Mucosa of descending colon (tissue), 3 donors: ENCODE measurements around the gene P2RX2. TPM values are rescaled to one million over a fixed set of nuclear protein-coding genes. Genes with fewer than 3 reads are reported as not detected.

ENCODE experiments used
- ATAC-seq: fragments of 200-7000 bp; cut with Tn5 transposase; one replicate; pipeline ENCODE4 v1.9.1; 2020; ENCODE audit warnings: mild to moderate bottlenecking, moderate library complexity
- DNase-seq, 3 donors: peaks; one replicate each; pipeline ENCODE4 v3.0.0-alpha.2; 2020
- H3K36me3 ChIP-seq: fragments of 200-600 bp; one replicate; pipeline ENCODE4 v1.8.0; 2021; ENCODE audit warnings: low read depth, mild to moderate bottlenecking
- H3K4me1 ChIP-seq: fragments of 200-600 bp; one replicate; pipeline ENCODE4 v1.8.0; 2021; ENCODE audit warnings: low read depth, mild to moderate bottlenecking
- H3K4me3 ChIP-seq: fragments of 200-600 bp; one replicate; pipeline ENCODE4 v1.8.0; 2021; ENCODE audit warnings: mild to moderate bottlenecking
- H3K9me3 ChIP-seq: fragments of 200-600 bp; one replicate; pipeline ENCODE4 v1.8.0; 2021; ENCODE audit warnings: mild to moderate bottlenecking
- intact Hi-C, 2 donors: fragments of 100-400 bp; cut with DNase I in 1 of 2; cut with micrococcal nuclease in 1 of 2; formaldehyde crosslinking; loops; one replicate each; pipeline versions ENCODE4 v1.11.0 to v1.11.1; 2022; cut with DNase I, micrococcal nuclease
- total RNA-seq, 3 donors: library from RNA; stranded (reverse); fragmentation: NEBNext Ultra II Directional in 2 of 3; extraction: Animal tissue kit (Norgen Biotek cat#: 25700) in 2 of 3; gene quantifications; one replicate each; pipeline versions ENCODE4 v1.2.1 to v1.2.4, GENCODE V29; 2021 to 2023
- TF ChIP-seq, protein P1 (sequence below): fragments of 200-600 bp; IDR thresholded peaks from one replicate; pipeline ENCODE4 v1.8.0; 2022; ENCODE audit warnings: antibody characterized with exemption, mild to moderate bottlenecking
- donor health status: DM: no; HTN: no; CAD: no; lungs with moderate emphysema.
- donor health status: DM: no; HTN: no; CAD: no.
- donor health status: DM: no; HTN: yes; CAD: no.

The P2RX2 gene
- total RNA-seq, 3 donors from 2014 or later = 0.19 to 1.4 (median 0.32) TPM

- no peak for DNase-seq
- ATAC-seq = no peak
- Histone ChIP-seq H3K9me3 (no peaks in the 10 kb centered on the region), H3K4me3 (no peak overlapping the region), H3K36me3 (no peaks in the 10 kb centered on the region), H3K4me1 (no peaks in the 10 kb centered on the region)
- intact Hi-C loops = no loop called here
- TF ChIP-seq, protein P1, sequence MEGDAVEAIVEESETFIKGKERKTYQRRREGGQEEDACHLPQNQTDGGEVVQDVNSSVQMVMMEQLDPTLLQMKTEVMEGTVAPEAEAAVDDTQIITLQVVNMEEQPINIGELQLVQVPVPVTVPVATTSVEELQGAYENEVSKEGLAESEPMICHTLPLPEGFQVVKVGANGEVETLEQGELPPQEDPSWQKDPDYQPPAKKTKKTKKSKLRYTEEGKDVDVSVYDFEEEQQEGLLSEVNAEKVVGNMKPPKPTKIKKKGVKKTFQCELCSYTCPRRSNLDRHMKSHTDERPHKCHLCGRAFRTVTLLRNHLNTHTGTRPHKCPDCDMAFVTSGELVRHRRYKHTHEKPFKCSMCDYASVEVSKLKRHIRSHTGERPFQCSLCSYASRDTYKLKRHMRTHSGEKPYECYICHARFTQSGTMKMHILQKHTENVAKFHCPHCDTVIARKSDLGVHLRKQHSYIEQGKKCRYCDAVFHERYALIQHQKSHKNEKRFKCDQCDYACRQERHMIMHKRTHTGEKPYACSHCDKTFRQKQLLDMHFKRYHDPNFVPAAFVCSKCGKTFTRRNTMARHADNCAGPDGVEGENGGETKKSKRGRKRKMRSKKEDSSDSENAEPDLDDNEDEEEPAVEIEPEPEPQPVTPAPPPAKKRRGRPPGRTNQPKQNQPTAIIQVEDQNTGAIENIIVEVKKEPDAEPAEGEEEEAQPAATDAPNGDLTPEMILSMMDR = no peak
These were observed 37.8 kb upstream of the P2RX2 start for GRCh38 chr12:132580701-132581292.

- TF ChIP-seq, protein P1 = no peak
- ATAC-seq (no peak), DNase-seq (no peak)
- Histone ChIP-seq H3K4me1 (no peaks in the 10 kb centered on the region), H3K9me3 (no peaks in the 10 kb centered on the region), H3K36me3 (no peaks in the 10 kb centered on the region), H3K4me3 (no peak overlapping the region)
- intact Hi-C loops = no loop called here
These were observed 37.1 kb upstream of the P2RX2 start for GRCh38 chr12:132581348-132582057.

DNA sequence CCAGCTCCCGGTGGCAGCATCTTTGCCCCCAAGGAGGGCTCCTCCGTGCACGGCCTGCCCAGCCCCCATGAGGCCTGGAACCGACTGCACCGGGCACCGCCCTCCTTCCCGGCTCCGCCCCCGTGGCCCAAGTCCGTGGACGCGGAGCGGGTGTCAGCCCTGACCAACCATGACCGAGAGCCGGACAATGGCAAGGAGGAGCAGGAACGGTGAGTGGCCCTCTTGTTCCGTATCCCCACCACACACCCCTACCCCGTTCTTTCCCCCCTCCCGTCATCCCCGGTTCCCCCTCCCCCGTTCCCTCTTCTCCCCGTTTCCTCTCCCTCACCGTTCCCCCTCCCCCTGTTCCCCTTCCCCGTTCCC, 36.5 kb upstream of the P2RX2 start:
- TF ChIP-seq, protein P1 = no peak
- peak; percentile 29 for ATAC-seq
- DNase-seq = no peak
- intact Hi-C loops = no loop called here
- no peaks in the 10 kb centered on the region for H3K9me3 ChIP-seq
- H3K4me1 ChIP-seq = no peaks in the 10 kb centered on the region
- no peaks in the 10 kb centered on the region for H3K36me3 ChIP-seq
- H3K4me3 ChIP-seq = no peak overlapping the region

GRCh38 chr12:132582582-132583410, 35.8 kb upstream of the P2RX2 start:
- TF ChIP-seq, protein P1 = no peak

GRCh38 chr12:132583411-132583710, 35.2 kb upstream of the P2RX2 start:
- TF ChIP-seq, protein P1 = no peak
- Histone ChIP-seq H3K4me1 (no peaks in the 10 kb centered on the region), H3K4me3 (no peak overlapping the region), H3K36me3 (no peaks in the 10 kb centered on the region), H3K9me3 (no peaks in the 10 kb centered on the region)
- DNase-seq (no peak), ATAC-seq (no peak)
- intact Hi-C loops = no loop called here

More at GRCh38 chr12:132582582-132583410, 35.8 kb upstream of the P2RX2 start:
- H3K9me3 ChIP-seq = no peaks in the 10 kb centered on the region
- intact Hi-C loops = no loop called here
- no peaks in the 10 kb centered on the region for H3K36me3 ChIP-seq
- DNase-seq = no peak
- no peak overlapping the region for H3K4me3 ChIP-seq
- no peak for ATAC-seq
- no peaks in the 10 kb centered on the region for H3K4me1 ChIP-seq
